H9 (cell line): ENCODE measurements around the gene FPR1. TPM values are rescaled to one million over a fixed set of nuclear protein-coding genes. Genes with fewer than 3 reads are reported as not detected.

Experiments used
- DNase-seq: peaks from one replicate; pipeline ENCODE4 v3.0.0-alpha.2; 2017
- H2AFZ ChIP-seq: one replicate; pipeline ENCODE4 v1.6.1; 2013; ENCODE audit warnings: mild to moderate bottlenecking, low read length, control low read depth, moderate library complexity
- H2AK5ac ChIP-seq: 2 replicates; pipeline ENCODE4 v1.6.1; 2013; ENCODE audit warnings: low read length, control low read depth, mixed read lengths; ENCODE audit not compliant: insufficient read length
- H2BK120ac ChIP-seq: one replicate; pipeline ENCODE4 v1.6.1; 2013; ENCODE audit warnings: low read depth, mild to moderate bottlenecking, low read length, control low read depth, inconsistent platforms; ENCODE audit not compliant: poor library complexity, severe bottlenecking
- H2BK12ac ChIP-seq: 2 replicates; pipeline ENCODE4 v1.6.1; 2013; ENCODE audit warnings: low read length, control low read depth, mixed read lengths, low read depth; ENCODE audit not compliant: insufficient read length
- H2BK15ac ChIP-seq: 2 replicates; pipeline ENCODE4 v1.6.1; 2013; ENCODE audit warnings: low read depth, low read length, control low read depth
- H2BK20ac ChIP-seq: one replicate; pipeline ENCODE4 v1.6.1; 2013; ENCODE audit warnings: low read depth, mild to moderate bottlenecking, low read length, control low read depth, inconsistent platforms; ENCODE audit not compliant: poor library complexity, severe bottlenecking
- H2BK5ac ChIP-seq: 2 replicates; pipeline ENCODE4 v1.6.1; 2013; ENCODE audit warnings: low read length, control low read depth, mixed read lengths; ENCODE audit not compliant: insufficient read length
- H3K14ac ChIP-seq: 2 replicates; pipeline ENCODE4 v1.6.1; 2013; ENCODE audit warnings: low read length, control low read depth; ENCODE audit not compliant: insufficient read depth
- H3K18ac ChIP-seq: 2 replicates; pipeline ENCODE4 v1.6.1; 2013; ENCODE audit warnings: low read depth, mild to moderate bottlenecking, mixed read lengths, low read length, control low read depth; ENCODE audit not compliant: insufficient read length
- H3K23ac ChIP-seq: 2 replicates; pipeline ENCODE4 v1.6.1; 2013; ENCODE audit warnings: low read length, control low read depth, mixed read lengths, low read depth; ENCODE audit not compliant: insufficient read length
- H3K23me2 ChIP-seq: 2 replicates; pipeline ENCODE4 v1.6.1; 2013; ENCODE audit warnings: low read depth, mild to moderate bottlenecking, mixed read lengths, low read length, control low read depth; ENCODE audit not compliant: insufficient read length, poor library complexity, severe bottlenecking
- H3K27ac ChIP-seq: 2 replicates; pipeline ENCODE4 v1.5.1; 2013; ENCODE audit warnings: low read length, control low read depth, mixed read lengths, low read depth; ENCODE audit not compliant: insufficient read length
- H3K27me3 ChIP-seq: 2 replicates; pipeline ENCODE4 v1.6.1; 2013; ENCODE audit warnings: low read length, control low read depth, inconsistent platforms; ENCODE audit not compliant: insufficient read depth
- H3K4ac ChIP-seq: 2 replicates; pipeline ENCODE4 v1.6.1; 2013; ENCODE audit warnings: low read depth, mild to moderate bottlenecking, control low read depth, inconsistent platforms, low read length, moderate library complexity
- H3K4me1 ChIP-seq: 2 replicates; pipeline ENCODE4 v1.6.1; 2013; ENCODE audit warnings: low read length, control low read depth, inconsistent platforms; ENCODE audit not compliant: insufficient read depth
- H3K4me2 ChIP-seq: 2 replicates; pipeline ENCODE4 v1.6.1; 2013; ENCODE audit warnings: low read length, control low read depth, mixed read lengths; ENCODE audit not compliant: insufficient read length, insufficient read depth
- H3K56ac ChIP-seq: 2 replicates; pipeline ENCODE4 v1.6.1; 2013; ENCODE audit warnings: low read depth, mild to moderate bottlenecking, mixed read lengths, low read length, control low read depth; ENCODE audit not compliant: insufficient read length
- H3K79me1 ChIP-seq: 2 replicates; pipeline ENCODE4 v1.6.1; 2013; ENCODE audit warnings: low read depth, mild to moderate bottlenecking, moderate library complexity, low read length, control low read depth, inconsistent platforms; ENCODE audit not compliant: insufficient read depth, poor library complexity, severe bottlenecking
- H3K79me2 ChIP-seq: 2 replicates; pipeline ENCODE4 v1.6.1; 2013; ENCODE audit warnings: low read length, control low read depth, inconsistent platforms; ENCODE audit not compliant: insufficient read depth
- H3K9ac ChIP-seq: 2 replicates; pipeline ENCODE4 v1.6.1; 2013; ENCODE audit warnings: low read length, control low read depth, mixed read lengths; ENCODE audit not compliant: insufficient read length; ENCODE audit errors: extremely low read depth
- H3K9me3 ChIP-seq: one replicate; pipeline ENCODE4 v1.6.1; 2013; ENCODE audit warnings: low read depth, low read length, inconsistent platforms; ENCODE audit not compliant: control insufficient read depth
- H3T11ph ChIP-seq: one replicate; pipeline ENCODE4 v1.6.1; 2013; ENCODE audit warnings: mild to moderate bottlenecking, low read length, control low read depth, inconsistent platforms
- H4K20me1 ChIP-seq: one replicate; pipeline ENCODE4 v1.6.1; 2013; ENCODE audit not compliant: control insufficient read depth, insufficient read length, insufficient read depth
- H4K5ac ChIP-seq: 2 replicates; pipeline ENCODE4 v1.6.1; 2013; ENCODE audit warnings: low read depth, mild to moderate bottlenecking, mixed read lengths, low read length, control low read depth; ENCODE audit not compliant: insufficient read length
- H4K8ac ChIP-seq: replicated peaks from 2 replicates; pipeline ENCODE4 v1.6.1; 2013; ENCODE audit warnings: low read length, control low read depth, mixed read lengths, low read depth; ENCODE audit not compliant: insufficient read length
- H4K91ac ChIP-seq: 2 replicates; pipeline ENCODE4 v1.6.1; 2013; ENCODE audit warnings: low read depth, mild to moderate bottlenecking, moderate library complexity, mixed read lengths, low read length, control low read depth; ENCODE audit not compliant: insufficient read length
- H3K27ac Mint-ChIP-seq, 3 experiments: 2 replicates in 2 of 3; 3 replicates in 1 of 3; pipeline ENCODE4 v1.8.0; 2020 to 2021; ENCODE audit warnings: mixed read lengths in 3 of 3, mild to moderate bottlenecking in 1 of 3, moderate library complexity in 1 of 3
- H3K27me3 Mint-ChIP-seq: 2 replicates; pipeline ENCODE4 v1.8.0; 2021; ENCODE audit warnings: low read depth, mild to moderate bottlenecking, moderate library complexity, mixed read lengths
- H3K36me3 Mint-ChIP-seq, 3 experiments: 2 replicates in 2 of 3; 3 replicates in 1 of 3; pipeline ENCODE4 v1.8.0; 2020 to 2021; ENCODE audit warnings: low read depth in 3 of 3, mixed read lengths in 3 of 3; ENCODE audit not compliant: insufficient read depth in 1 of 3
- H3K4me1 Mint-ChIP-seq, 2 experiments: 2 replicates each; pipeline ENCODE4 v1.8.0; 2020; ENCODE audit warnings: mixed read lengths in 2 of 2
- H3K4me3 Mint-ChIP-seq, 2 experiments: 2 replicates in 1 of 2; 3 replicates in 1 of 2; pipeline ENCODE4 v1.8.0; 2020 to 2021; ENCODE audit warnings: mild to moderate bottlenecking in 2 of 2, mixed read lengths in 2 of 2, moderate library complexity in 1 of 2
- H3K9me3 Mint-ChIP-seq, 2 experiments: 2 replicates in 1 of 2; 3 replicates in 1 of 2; pipeline ENCODE4 v1.8.0; 2020; ENCODE audit warnings: mild to moderate bottlenecking in 2 of 2, mixed read lengths in 2 of 2, moderate library complexity in 1 of 2
- CTCF ChIP-seq: fragments of 200-600 bp; sonication (generic); conservative IDR thresholded peaks from 3 replicates; pipeline ENCODE4 v1.8.0; 2021; ENCODE audit warnings: antibody characterized with exemption, mild to moderate bottlenecking
- WGBS: extraction: QIAGEN DNeasy Blood & Tissue Kit; methylation state at CpG from one replicate; pipeline ENCODE4 v1.1.7; 2013; ENCODE audit warnings: missing lambda C conversion rate, low lambda C conversion rate, mixed read lengths; ENCODE audit not compliant: insufficient read length; ENCODE audit errors: extremely low coverage; 5-methylcytosine and 5-hydroxymethylcytosine counted together
- total RNA-seq: library from RNA; stranded (reverse); gene quantifications from 2 replicates; pipeline ENCODE4 v1.2.1, GENCODE V29; 2021

Gene FPR1
- total RNA-seq, 1 experiment from 2014 or later = not detected

- WGBS = no CpG with 5 or more reads among the region's 27 CpGs
- Histone ChIP-seq H3K14ac (peak overlapping the region; percentile 51; the same call in 1 of the 2 replicates), H2BK15ac (no peak overlapping the region), H2BK5ac (no peak overlapping the region), H2BK20ac (no peak overlapping the region), H3K4me1 (peaks cover 2% of the 10 kb centered on the region; the same call in 1 of the 2 replicates), H3K18ac (peak overlapping the region; percentile 28), H4K8ac (no peak overlapping the region), H3K56ac (no peak overlapping the region), H4K5ac (no peak overlapping the region), H3K9me3 (no peaks in the 10 kb centered on the region), H3K9ac (no peak overlapping the region), H3T11ph (no peak overlapping the region), H3K23me2 (peaks cover 19% of the 10 kb centered on the region), H3K79me1 (no peaks in the 10 kb centered on the region), H4K91ac (no peak overlapping the region), H3K23ac (no peak overlapping the region), H3K4ac (no peak overlapping the region), H3K4me2 (peak overlapping the region; percentile 88), H2BK120ac (no peak overlapping the region), H2AK5ac (no peak overlapping the region), H3K27me3 (no peaks in the 10 kb centered on the region), H2BK12ac (no peak overlapping the region), H4K20me1 (no peaks in the 10 kb centered on the region), H3K27ac (peak overlapping the region; percentile 66), H3K79me2 (no peaks in the 10 kb centered on the region), H2AFZ (no peak overlapping the region)
- peak; percentile 92 for DNase-seq
- Mint-ChIP-seq H3K27ac (peak overlapping the region; percentile 91 to 99 (median 97)), H3K36me3 (peaks cover 18 to 63% (median 34%) of the 10 kb centered on the region in 3 experiments), H3K4me1 (peaks cover 27 to 33% of the 10 kb centered on the region in 2 experiments), H3K4me3 (peak overlapping the region; percentile 70 to 96), H3K27me3 (no peaks in the 10 kb centered on the region), H3K9me3 (peaks cover 0 to 6% of the 10 kb centered on the region in 2 experiments; a peak in 2 of 5 replicates)
- no peak for TF ChIP-seq CTCF
Measured at GRCh38 chr19:51702103-51702824, 49.4 kb downstream of the FPR1 start.
